ENCODE data around the gene CFAP157.

The CFAP157 gene

GRCh38 chr9:127765418-127765817 is 58.6 kb downstream of the CFAP157 start:
- no peak for DNase-seq

All from retina (tissue), 1 donor.